DMS 273 treated with DMSO at 0.1 percent for 48 hours (cell line): Measurements from ENCODE around the gene HDAC4.

Experiments used
- DNase-seq: peaks from one replicate; lab custom pipeline; 2025; lab: John Stamatoyannopoulos, UW

HDAC4 gene

DNA sequence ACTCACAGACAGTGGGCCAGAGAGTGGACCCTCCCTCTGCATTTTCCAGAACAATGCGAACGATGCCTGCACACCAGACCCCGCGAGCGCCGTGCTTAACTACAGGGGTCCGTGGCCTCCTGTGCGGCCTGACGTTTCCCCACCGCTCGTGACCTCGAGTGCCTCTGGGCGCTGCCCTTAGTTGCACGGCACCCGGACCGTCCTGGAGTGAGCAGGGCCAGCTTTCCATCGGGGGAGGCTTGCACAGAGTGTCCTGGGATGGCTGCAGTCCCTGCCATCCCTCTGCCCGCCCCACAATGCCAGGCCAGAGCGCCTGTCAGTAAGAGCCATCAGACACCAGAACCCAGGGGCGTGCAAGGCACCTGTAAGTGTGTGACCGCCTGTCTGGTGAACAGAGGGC, 335.9 kb downstream of the HDAC4 start:
- DNase-seq: no peak

DNA sequence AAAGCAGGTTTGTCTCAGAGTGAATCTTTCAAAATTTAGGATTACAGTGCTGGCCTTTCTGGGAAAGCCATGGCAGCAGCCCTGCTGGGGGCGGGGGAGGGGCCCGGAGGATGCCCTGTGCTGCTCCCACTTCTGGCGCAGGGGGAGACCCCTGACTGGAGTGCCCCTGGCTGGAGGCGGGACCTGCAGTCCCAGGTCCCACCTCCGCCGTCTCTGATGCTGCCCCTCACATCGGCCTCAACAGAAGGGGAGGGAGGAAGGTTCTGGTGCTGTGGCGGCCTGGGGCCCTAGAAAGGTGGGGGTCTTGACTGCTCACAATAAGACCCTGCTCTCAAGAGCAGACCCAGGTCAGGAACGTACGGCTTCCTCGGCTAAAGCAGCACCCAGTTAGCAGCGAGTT, 336.6 kb downstream of the HDAC4 start:
- no peak for DNase-seq

DNA sequence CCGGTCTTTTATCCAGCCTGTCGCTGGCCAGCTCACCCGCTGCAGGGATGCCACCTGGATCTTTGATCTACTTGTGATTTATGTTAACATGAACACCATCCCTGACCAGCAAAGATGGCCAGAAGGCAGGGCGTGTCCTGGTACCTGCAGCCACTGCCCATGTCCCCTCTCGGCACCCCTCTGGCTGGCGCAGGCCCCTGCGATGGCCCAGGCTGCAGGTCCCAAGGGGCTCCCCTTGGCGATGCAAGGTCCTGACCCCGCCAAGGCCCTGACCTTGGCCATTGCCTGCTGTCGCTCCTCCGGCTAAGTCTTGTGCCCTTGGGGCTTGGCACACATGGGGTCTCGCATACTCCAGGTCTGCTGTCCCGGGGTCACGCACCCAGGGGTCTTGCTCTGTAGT, 338.1 kb downstream of the HDAC4 start:
- no peak for DNase-seq

DNA sequence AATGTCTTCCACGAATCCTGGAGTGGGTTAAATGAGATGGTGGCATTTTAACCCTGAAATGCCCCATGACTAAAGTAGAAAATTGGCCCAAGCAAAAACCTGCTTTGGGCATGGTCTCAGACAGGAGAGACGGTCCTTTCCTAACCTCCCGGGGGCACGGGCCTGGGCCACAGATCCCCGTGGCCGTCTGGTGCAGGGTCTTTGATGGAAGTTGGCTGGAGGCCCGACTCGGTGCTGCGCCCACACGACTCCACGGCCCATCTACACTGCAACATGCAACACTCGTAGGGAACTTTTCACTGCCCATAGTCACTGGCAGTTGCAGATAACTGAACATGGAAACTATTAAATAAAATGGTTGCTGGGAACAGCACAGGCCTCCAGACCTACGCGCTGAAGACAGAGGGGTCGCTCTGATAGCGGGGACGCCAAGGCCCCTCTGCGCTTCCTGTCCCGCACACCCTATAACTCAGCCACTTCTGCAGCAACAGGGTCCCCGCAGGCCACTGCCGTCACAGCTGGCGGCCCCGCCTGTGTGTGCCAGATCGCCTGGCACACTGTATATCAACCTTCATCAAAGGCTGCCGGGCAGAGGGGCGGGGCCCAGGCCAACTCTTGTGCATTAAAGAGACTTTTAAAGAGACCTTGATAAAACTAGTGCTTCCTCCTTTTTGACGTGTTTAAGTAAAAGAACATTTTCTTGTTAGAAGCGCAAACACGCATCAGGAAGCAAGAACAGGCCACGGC, 338.8 kb downstream of the HDAC4 start:
- no peak for DNase-seq

DNA sequence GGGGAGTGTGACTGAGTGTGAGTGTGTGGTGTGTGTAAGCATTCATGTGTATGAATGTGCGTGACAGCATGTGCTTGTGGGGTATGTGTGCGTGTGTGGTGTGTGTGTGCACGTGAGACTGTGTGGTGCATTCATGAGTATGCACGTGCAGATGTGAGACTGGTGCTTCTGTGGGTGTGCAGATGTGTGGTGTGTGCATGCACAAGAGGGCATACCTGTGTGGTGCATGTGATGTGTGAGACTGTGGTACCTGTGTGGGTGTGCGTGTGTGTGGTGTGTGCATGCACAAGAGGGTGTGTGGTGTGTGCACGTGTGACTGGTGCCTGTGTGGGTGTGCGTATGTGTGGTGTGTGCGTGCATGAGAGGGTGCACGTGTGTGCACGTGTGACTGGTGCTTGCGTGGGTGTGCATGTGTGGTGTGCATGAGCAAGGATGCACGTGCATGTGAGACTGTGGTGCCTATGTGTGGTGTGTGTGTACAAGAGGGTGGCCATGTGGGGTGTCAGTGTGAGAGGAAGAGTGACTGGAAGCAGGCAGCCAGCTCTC, 339.6 kb downstream of the HDAC4 start:
- no peak for DNase-seq

DNA sequence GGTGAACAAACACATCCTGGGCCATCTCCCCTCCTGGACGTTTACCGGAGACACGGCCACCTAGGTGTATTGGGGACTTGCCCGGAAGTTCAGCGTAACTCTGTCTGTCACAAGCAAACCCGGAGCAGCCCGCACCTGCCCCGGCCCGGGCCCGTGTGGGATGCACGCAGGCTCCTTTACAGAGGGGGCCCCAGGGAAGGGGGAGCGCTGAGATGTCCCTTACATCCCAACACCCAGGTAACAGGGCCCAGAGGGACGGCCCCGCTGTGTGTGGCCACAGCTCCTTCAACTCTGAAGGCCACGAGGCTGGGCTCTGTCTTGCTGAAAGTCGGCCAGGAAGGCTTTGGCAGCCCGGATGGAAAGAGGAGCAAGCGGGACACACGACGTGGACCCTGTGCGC, 340.1 kb downstream of the HDAC4 start:
- DNase-seq: no peak

DNA sequence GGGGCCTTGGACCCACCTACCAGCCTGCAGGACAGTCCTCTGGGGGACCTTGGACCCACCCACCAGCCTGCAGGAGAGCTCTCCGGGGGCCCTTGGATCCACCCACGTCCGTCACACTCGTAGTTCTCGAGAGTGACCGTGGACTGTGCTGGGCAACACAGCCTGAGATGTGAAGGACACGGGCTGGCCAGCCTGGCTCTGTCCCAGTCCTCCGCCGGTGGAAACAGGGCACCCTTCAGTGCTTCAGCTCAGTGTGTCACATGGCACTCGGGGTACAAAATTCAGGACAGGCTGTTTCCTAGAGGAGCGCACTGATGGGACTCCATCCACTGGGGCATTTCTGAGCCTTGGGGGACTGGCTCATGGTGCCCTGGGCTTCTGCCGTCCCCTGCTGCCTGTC, 341.0 kb downstream of the HDAC4 start:
- DNase-seq: no peak

DNA sequence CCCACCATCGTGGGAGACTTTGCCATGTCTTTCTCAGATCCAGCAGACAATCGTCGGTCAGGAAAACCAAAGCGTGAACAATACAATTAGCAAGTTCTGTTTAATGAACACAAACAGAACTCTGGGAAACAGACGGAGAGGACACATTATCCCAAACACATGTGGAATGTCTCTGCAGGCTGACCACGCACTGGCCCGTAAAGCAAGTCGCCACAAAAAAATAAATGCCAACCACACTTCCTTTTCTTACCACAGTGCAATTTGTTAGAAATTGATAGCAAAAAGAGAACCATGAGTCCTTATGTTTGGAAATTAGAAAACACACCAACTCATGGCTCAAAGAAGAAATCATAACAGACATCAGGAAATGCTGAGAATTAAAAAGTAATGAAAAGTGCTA, 342.1 kb downstream of the HDAC4 start:
- no peak for DNase-seq

DNA sequence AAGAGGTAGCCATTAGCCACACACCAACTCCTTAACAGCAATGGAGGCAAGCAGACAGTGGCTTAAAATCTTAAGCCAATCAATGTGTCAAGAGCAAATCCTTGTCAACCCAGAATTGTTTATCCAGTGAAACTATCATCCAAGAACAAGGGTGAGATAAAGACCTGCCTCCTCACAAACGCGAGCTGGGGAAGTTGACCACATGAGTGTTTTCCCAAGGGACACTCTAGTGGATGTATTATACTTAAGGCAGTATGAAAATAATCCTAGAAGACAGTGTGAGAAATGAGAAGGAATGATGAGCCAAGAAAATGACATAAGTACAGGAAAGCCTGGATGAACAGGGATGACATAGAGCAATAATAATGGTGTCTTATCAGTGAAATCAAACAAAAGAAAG, 343.3 kb downstream of the HDAC4 start:
- DNase-seq: no peak

DNA sequence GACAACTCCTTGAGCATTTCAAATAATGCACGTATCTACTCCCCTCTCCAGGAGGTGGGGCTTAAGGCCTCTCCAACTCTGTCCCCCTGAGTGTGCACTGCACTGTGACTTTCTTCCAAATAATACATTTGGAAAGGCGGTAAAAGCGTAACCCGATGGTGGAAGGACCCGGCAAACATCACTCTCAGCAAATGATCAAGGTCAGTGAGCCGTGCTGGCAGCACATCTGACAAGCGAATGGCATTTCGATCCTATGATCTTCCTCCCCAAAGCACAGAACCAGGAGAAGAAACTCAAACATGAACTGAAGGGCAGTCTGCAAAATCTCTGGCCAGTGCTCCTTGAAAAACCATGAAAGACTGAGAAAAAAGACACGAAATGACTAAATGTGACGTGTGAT, 344.2 kb downstream of the HDAC4 start:
- DNase-seq: no peak

DNA sequence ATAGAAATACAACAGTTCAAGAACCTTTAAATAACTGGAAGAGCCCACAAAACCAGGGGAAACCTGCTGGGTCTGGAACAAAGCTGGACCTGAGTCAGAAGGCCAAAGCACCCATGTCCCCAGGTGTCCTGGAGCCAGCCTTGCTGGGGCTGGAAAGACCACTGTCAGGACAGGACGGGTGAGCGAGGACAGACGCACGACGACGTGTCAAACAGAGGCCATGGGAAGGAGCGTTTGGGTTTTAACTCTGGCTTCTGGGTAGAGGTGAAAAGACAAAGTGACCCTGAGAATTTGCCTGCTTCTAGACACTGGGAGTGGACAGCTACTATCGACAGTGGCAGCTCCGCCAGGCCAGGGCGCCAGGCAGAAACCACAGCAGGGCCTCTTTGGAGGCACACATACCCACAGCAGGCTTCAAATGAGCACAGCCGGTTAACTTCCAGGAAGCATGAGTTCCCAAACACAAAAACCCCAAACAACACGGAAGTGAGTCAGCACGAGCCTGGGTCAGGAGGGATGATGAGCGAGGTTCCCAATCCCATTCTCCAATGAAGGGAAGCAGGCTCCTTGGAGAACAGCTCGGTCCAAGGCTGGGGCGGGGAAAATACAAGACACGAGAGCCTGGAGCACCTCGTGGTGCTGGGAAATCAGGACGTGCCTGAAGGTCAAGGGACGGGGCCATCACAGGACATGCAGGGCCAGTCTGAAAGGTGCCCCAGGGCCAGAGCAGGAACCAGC, 344.9 kb downstream of the HDAC4 start:
- no peak for DNase-seq

DNA sequence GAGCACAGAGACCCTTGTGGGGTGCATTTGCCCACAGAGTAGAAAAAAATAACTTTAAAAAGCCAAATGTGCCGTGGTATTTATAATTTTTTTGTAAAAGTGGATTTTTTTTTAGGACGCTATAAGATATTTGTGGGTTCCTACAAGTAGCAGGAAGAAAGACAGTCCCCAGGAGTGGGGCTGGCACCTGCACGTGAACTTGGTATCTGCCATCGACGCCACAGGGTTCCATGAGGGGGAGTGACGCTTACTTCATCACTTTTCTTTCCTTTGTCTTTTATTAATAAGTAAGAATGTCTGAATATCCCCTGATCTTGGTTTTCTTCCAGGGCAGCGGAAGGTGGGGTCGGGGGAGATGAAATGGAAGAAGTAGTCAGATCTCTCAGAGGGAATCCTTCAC, 345.9 kb downstream of the HDAC4 start:
- no peak for DNase-seq

DNA sequence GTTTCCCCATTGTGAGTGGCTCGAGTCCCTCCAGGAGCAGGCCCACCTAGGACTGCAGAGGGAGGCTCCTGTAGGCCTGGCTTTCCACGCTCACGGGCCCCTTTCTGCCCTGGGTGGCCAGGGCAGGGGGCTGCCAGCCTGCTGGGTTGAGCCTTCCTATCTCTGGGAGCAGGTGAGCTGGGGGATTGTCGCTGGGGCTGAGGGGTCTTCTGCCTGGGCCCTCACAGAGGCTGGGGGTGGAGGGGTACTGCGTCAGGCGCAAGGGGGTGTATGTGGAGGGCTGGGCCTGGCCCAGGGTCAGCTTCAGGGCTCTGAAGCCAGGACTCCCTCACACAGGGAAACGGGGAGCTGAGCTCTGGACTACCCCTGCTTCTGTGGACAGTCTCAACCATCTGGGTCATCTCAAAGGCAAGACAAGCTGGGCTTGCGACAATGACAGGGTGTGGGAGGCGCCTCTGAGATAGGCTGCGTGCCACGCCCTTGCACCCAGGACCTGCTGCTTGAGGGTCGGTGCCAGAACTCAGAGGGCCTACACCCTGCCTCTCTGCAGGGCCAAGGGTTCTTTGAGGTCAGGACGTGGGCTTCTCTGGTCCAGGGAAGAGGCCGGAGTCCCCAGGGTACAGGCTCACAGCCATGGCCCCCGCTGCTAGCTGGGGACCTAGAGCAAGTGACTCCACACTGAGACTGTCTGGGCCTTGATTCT, 346.9 kb downstream of the HDAC4 start:
- no peak for DNase-seq

DNA sequence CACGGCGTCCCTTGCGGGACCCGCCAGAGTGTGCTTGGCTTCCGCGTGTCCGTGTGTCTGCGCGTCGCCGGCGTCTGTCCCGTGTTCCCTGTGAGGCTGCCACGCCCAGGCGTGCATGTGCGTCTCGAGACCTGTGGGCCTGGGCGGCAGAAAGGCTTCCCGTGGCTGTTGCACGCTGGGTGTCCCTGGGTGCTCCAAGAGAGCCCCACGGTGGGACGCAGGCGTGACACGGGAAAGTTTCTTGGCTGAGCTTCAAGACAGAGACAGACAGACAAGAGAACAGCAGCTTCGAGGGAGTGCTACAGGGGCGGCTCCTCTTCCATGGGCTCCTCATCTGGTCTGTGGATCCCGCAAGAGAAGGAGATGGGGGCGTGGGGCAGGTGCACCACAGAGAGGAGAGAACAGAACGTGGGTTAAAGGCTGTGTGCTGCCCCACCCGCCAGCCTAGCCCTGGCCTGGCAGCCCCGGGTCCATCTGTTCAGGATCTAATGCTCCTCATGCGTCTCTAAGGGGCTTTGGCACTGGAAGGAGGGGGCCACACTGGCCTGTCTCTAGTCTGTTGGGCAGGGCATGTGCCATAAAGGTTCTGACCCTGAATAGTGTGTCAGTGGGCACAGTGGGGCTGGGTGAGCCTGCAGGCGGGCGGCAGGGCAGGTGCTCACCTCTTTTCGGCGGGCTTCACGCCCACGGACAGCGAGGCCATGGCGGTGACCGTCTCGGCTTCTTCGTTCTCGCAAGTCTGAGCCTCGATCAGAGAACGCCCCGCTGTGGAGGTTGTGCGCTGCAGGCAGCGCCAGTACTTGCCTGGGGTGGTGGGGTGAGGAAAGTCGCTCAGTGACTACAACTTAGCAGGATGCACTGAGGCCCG, 347.8 kb downstream of the HDAC4 start:
- no peak for DNase-seq

DNA sequence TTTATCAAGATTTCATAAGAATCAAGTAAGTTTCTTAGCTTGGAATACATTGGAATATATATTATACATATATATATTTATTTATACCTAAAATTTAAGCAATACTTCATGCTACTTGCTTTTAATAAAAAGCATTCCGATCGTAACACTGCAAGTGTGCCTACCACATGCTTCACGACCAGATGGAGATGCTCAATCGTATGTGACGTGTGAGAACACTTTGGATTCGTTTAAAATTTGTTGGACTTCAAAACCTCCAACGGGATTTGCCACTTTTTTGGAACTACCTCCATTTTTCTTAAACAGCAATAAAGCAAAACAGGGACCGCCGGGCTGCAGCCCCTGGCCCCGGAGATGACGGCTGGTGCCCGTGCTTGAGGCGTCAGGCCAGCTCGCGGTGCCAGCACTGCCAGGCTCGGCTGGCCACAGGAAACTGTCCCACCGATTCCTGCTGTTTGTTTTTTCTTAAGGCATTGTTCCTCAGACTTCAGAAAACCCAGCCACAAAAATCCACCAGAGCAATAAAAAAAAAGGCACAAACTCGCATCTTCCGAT, 348.9 kb downstream of the HDAC4 start:
- no peak for DNase-seq

DNA sequence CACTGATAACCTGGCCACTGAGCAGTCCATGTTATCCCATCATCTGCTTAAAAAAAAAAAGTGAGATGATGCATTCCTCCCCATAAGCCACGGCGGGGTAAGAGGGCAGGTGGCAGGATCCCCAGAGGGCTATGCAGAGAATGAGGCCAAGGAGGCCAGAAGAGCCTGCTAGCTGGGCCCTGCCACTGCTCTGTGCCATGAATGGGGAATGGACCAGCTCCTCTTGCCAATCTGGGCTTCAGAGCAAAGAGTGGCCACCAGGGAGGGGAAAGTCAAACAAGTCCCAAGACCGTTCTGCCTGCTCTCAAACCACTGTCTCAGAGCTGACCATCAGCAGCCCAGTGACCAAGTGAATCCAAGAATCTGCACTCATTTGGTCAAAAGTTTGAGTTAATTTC, 350.6 kb downstream of the HDAC4 start:
- DNase-seq: no peak

DNA sequence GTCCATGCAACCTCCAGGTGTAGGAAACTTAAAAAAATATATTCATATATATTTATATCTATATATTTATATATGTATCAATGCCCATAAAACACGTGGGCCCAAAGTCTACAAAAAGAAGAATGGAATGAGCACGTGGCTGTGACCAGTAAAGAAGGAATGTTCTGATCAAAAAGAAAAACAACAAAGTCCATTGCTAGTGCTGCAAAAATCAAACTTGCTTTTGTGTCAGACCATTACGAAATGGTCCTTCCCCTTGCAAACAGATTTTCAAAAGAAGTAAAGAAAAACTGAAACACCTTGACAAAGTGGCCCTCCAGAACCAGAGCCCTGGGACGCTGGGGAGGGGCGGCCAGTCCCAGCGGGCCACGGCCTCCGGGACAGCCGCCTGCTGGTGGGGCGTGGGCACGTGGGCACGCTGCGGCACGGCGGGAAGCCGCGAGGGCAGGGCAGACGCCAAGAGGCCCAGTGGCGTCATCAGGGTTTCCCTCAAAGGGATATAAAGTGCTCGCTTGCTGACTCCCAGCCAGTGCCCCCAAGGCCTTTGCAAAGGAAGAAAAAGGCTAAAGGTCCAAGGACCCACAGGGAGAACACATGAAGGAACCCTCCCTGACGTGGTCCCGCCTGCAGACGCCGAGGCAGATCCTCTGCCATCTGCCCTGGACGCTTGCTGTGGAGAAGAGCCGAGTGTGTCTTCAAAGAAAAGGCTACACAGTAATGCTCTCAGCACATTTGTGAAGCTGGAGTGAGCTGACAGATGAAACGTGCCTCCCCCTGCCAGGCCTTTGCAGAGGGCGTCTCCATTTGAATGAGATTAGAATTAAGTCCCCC, 351.2 kb downstream of the HDAC4 start:
- no peak for DNase-seq

DNA sequence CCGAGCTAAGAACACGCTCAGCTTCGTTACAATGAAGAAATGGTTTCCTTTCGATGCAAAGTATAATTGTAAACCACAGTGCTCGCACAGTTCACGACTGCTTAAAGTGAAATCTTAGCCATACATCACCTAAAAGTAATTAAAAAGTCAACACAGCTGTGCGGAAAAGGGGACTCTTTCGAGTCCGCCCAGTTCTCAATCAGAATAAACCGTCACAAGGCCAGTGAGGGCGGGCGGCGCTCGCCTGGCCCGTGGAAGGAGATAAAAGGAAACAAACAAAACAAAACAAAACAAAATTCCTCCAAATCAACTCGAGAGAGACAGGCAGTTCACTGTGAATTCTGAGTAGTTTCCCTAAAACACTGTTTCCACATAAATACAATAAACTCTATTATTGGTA, 352.1 kb downstream of the HDAC4 start:
- no peak for DNase-seq

DNA sequence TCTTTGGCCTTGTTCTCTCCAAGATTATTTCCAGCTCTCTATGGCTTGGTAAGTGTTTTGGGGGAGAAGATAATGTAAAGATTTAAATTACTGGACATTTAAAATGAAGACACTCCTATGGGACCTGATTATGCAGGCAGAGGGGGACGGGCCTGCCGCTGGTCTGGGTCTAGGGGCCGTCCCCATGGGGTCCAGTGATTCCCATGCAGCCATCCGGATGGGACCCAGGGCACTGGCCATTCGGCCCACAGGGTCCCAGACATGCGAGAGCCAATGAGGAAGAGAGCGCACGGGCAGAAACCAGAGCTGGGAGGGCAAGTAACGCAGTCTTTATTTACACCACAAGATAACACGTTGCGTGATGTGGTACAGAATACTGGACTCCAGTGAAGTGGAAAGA, 353.0 kb downstream of the HDAC4 start:
- DNase-seq: no peak

DNA sequence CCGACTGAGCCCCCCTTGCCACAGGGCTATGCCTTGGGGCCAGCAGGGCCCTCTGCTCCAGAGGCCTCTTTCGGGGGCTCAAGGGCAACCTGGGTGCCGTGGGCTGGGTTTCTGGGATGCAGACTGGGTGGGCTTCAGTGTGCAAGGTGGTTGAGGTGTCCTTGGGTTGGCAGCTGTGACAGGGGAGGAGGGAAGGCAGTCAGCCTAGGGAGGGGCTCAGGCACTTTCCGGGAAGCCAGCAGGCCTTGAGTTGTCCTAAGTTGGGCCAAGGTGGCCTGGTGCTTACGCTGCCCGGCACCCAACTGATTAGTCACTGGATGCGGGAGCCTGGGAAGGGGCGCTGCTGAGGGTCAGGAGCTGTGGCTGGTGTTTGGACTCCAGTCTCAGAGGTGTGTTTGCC, 353.4 kb downstream of the HDAC4 start:
- DNase-seq: no peak

DNA sequence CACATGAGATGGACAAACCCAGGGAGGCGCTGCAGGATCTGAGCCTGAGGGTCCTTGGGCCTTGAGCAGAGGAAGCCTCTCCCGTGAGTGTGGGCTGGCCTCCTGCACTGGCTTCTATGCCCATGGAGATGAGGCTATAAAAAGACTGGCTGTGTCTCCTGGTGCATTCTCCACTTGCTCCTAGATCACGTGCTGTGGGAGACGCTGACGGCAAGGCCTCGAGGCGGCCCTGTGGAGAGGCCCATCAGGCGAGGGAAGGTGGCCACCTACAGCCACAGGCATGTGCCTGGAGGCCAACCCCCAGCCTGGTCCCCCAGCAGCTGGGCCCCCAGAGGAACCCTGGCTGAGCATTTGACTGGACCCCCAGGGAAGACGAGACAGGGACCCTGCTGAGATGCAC, 354.0 kb downstream of the HDAC4 start:
- DNase-seq: no peak
